Esophagus squamous epithelium (tissue), 5 donors: ENCODE results near the gene ATR. TPM values are rescaled to one million over a fixed set of nuclear protein-coding genes. Genes with fewer than 3 reads are reported as not detected.

Experiments used
- DNase-seq: peaks from one replicate; lab custom pipeline; 2025; lab: John Stamatoyannopoulos, UW
- H3K27ac ChIP-seq, 4 donors: fragments of 200-600 bp; sonication (generic); one replicate each; pipeline ENCODE4 v1.5.1; 2016 to 2019; ENCODE audit warnings: mild to moderate bottlenecking in 1 of 4
- H3K27me3 ChIP-seq, 4 donors: fragments of 200-600 bp; sonication (generic); 1 replicate in 3 of 4; 2 replicates in 1 of 4; pipeline versions ENCODE4 v1.5.1 to v1.6.0; 2017 to 2021; ENCODE audit warnings: antibody characterized with exemption in 1 of 4
- H3K36me3 ChIP-seq, 3 donors: fragments of 200-600 bp; sonication (generic); one replicate each; pipeline ENCODE4 v1.5.1; 2016 to 2019
- H3K4me1 ChIP-seq, 3 donors: fragments of 200-600 bp; sonication (generic); one replicate each; pipeline ENCODE4 v1.5.1; 2017 to 2019
- H3K4me3 ChIP-seq, 4 donors: fragments of 200-600 bp; sonication (generic); 1 replicate in 3 of 4; 2 replicates in 1 of 4; pipeline ENCODE4 v1.5.1; 2016 to 2019; ENCODE audit warnings: mild to moderate bottlenecking in 2 of 4, moderate library complexity in 1 of 4
- H3K9me3 ChIP-seq, 3 donors: fragments of 200-600 bp; sonication (generic); one replicate each; pipeline ENCODE4 v1.5.1; 2016 to 2019
- POLR2A ChIP-seq, 4 donors: fragments of 450-650 bp; IDR thresholded peaks; one replicate each; pipeline ENCODE4 v1.6.1; 2017; ENCODE audit warnings: antibody characterized with exemption in 4 of 4, mild to moderate bottlenecking in 4 of 4, moderate library complexity in 3 of 4
- WGBS, 2 donors: methylation state at CpG; one replicate each; pipeline ENCODE4 v1.1.5; 2018; 5-methylcytosine and 5-hydroxymethylcytosine counted together
- intact Hi-C: fragments of 100-400 bp; cut with DNase I; formaldehyde crosslinking; loops from one replicate; pipeline ENCODE4 v1.15.0; 2022
- total RNA-seq, 4 donors: library from RNA; depleted of rRNA; stranded (reverse); fragments of >200 nt; gene quantifications; one replicate each; pipeline ENCODE4 v1.1.0, GENCODE V29; 2016
- TF ChIP-seq, protein P1 (sequence below), 6 experiments: fragments of 450-650 bp in 4 of 6; fragments of 200-600 bp in 2 of 6; sonication (generic) in 2 of 6; IDR thresholded peaks; one replicate each; pipeline ENCODE4 v1.5.1; 2016 to 2019; ENCODE audit warnings: antibody characterized with exemption in 6 of 6, mild to moderate bottlenecking in 4 of 6, moderate library complexity in 4 of 6
- donor health status: DM: yes; HTN: yes; CAD: no.

ATR gene
- total RNA-seq, 4 donors from 2014 or later, result 18.3 to 28.4 (median 19.9) TPM

DNA sequence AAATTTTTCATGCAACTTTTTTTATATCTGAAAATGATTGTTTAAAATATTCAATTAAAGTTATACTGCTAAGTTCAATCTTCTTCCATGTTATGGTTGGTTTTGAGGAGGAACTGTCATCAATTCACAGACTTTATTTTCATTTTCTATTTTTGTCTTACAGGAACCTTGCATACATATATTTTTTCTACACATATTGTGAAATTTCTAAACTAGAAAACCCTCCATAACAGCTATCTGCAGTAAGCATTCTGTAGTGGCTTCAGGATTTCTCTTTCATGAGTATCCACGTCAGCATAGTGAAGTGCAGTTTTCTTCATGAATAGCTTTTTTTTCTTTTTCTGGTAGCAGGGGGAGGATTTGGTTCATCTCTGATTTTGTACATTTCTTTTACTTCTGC lies 48.2 kb downstream of the ATR start:
- H3K27ac ChIP-seq, result no peak overlapping the region
- no peaks in the 10 kb centered on the region for H3K4me1 ChIP-seq
- 84 to 88% methylated on average over 1 of the region's 1 CpG for WGBS, 2 donors
- no peaks in the 10 kb centered on the region for H3K9me3 ChIP-seq
- intact Hi-C loops, result no loop called here
- no peak for DNase-seq
- TF ChIP-seq, protein P1, sequence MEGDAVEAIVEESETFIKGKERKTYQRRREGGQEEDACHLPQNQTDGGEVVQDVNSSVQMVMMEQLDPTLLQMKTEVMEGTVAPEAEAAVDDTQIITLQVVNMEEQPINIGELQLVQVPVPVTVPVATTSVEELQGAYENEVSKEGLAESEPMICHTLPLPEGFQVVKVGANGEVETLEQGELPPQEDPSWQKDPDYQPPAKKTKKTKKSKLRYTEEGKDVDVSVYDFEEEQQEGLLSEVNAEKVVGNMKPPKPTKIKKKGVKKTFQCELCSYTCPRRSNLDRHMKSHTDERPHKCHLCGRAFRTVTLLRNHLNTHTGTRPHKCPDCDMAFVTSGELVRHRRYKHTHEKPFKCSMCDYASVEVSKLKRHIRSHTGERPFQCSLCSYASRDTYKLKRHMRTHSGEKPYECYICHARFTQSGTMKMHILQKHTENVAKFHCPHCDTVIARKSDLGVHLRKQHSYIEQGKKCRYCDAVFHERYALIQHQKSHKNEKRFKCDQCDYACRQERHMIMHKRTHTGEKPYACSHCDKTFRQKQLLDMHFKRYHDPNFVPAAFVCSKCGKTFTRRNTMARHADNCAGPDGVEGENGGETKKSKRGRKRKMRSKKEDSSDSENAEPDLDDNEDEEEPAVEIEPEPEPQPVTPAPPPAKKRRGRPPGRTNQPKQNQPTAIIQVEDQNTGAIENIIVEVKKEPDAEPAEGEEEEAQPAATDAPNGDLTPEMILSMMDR (IDR thresholded peaks at IDR 0.05), result no peak
- no peak for TF ChIP-seq POLR2A (IDR thresholded peaks at IDR 0.05)
- no peak overlapping the region for H3K4me3 ChIP-seq
- H3K36me3 ChIP-seq, result peaks cover 0 to 49% (median 8%) of the 10 kb centered on the region in 3 donors
- no peaks in the 10 kb centered on the region for H3K27me3 ChIP-seq

DNA sequence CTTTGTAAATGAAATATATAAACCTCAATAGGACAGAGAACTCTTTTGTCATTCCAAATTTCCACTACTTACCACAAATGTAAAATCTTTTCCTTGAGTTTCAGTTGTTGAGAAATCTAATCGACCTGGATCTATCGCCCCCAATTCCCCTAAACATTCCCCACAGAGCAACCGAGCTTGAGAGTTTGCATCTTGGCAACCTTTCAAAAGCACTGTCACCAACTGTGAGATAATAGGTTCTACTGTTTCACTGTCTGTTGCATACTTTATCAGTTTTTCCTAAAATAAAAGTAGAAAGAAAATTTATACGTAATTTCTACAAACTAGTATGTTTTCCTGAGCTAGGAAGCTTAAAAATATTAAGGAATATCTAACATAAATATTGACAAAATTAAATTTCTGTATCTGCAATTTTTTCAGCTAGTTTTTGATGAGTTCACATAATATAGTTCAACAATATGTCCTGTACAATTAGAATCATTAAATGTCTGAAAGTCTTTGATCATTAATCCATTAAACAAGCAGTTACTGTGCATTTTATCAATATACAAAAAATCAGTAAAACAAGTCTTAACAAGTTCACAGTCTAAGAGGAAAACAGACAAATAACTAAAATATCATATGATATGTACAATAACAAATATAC lies 54.5 kb downstream of the ATR start:
- intact Hi-C loops, result no loop called here
- Histone ChIP-seq H3K36me3 (peaks cover 0 to 61% (median 0%) of the 10 kb centered on the region in 3 donors), H3K27me3 (no peaks in the 10 kb centered on the region), H3K4me3 (no peak overlapping the region), H3K4me1 (no peaks in the 10 kb centered on the region), H3K27ac (no peak overlapping the region), H3K9me3 (no peaks in the 10 kb centered on the region)
- no peak for TF ChIP-seq POLR2A (IDR thresholded peaks at IDR 0.05)
- TF ChIP-seq, protein P1 (IDR thresholded peaks at IDR 0.05), result no peak
- 88% methylated on average over 4 of the region's 4 CpGs for WGBS, 2 donors
- DNase-seq, result no peak

DNA sequence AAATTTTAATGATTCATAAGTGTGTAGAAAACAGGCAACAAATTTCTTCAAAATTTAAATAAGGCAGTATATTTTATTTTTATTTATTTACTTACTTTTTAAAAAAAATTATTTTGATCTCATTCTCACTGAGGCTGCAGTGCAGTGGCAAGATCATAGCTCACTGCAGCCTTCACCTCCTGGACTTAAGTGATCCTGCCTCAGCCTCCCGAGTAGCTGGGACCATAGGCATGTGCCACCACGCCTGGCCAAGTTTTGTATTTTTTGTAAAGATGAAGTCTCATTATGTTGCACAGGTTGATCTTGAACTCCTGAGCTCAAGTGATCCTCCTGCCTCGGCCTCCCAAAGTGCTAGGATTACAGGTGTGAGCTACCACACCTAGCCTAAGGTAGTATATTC lies 69.5 kb downstream of the ATR start:
- Histone ChIP-seq H3K27ac (no peak overlapping the region), H3K27me3 (no peaks in the 10 kb centered on the region), H3K36me3 (peaks cover 0 to 96% (median 10%) of the 10 kb centered on the region in 3 donors), H3K9me3 (no peaks in the 10 kb centered on the region), H3K4me1 (no peaks in the 10 kb centered on the region), H3K4me3 (no peak overlapping the region)
- intact Hi-C loops, result no loop called here
- TF ChIP-seq, protein P1 (IDR thresholded peaks at IDR 0.05), result no peak
- no peak for TF ChIP-seq POLR2A (IDR thresholded peaks at IDR 0.05)
- WGBS, 2 donors, result 93 to 98% methylated on average over 3 of the region's 3 CpGs
- no peak for DNase-seq

DNA sequence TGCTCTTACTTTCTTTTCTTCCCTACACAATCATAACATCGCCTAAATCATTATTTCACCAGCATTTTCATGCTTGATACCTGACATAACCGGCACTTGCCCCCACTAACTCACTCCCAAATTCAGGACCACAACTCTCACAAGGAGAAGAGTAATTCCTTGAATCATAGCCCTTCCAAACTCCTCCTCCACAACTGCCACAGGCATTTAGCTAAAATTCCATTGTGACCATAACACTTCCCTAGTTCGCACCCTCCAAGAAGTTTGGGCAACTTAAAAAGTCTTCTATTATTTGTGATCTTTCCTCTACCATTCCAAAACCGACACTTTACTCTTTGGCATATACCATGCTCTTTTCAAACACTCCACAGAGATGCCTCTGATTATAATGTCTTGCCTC lies 71.3 kb downstream of the ATR start:
- WGBS, 2 donors, result 94 to 95% methylated on average over 4 of the region's 4 CpGs
- TF ChIP-seq POLR2A (IDR thresholded peaks at IDR 0.05), result no peak
- TF ChIP-seq, protein P1 (IDR thresholded peaks at IDR 0.05), result no peak
- no peak for DNase-seq

DNA sequence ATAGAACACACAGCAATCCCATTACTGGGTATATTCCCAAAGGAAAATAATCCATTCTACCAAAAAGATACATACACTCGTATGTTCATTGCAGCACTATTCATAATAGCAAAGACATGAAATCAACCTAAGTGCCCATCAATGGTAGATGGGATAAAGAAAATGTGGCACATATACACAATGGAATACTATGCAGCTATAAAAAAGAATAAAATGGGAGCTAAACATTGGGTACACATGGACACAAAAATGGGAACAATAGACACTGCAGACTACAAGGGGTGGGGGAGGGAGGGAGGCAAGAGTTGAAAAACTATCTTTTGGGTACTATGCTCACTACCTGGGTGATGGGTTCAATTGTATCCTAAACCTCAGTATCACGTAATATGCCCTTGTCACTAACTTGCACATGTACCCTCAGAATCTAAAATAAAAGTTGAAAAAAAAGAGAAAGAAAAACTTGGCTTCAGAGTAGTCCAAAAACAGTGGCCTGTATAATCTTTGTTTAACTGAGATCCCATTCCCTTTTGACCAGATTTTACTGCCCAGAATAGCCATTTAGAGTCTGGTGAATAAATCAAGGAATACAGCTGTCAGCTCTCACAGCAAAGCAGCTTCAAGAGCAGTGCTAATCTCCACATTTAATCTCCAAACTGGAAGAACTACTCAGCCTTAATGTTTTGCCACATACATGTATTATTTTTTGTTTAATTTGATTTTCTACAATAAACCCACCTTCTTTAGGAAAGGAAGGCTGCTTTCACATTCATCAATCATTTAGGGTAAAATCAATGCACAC lies 76.1 kb downstream of the ATR start:
- H3K27ac ChIP-seq, result no peak overlapping the region
- 97 to 98% methylated on average over 2 of the region's 2 CpGs for WGBS, 2 donors
- no peaks in the 10 kb centered on the region for H3K4me1 ChIP-seq
- DNase-seq, result no peak
- no peak overlapping the region for H3K4me3 ChIP-seq
- no peak for TF ChIP-seq POLR2A (IDR thresholded peaks at IDR 0.05)
- TF ChIP-seq, protein P1 (IDR thresholded peaks at IDR 0.05), result no peak
- peaks cover 0 to 84% (median 4%) of the 10 kb centered on the region in 3 donors for H3K36me3 ChIP-seq
- no peaks in the 10 kb centered on the region for H3K9me3 ChIP-seq
- intact Hi-C loops, result no loop called here
- H3K27me3 ChIP-seq, result no peaks in the 10 kb centered on the region

More for the DNA sequence above, 71.3 kb downstream of the ATR start:
- no peaks in the 10 kb centered on the region for H3K27me3 ChIP-seq
- no peaks in the 10 kb centered on the region for H3K9me3 ChIP-seq
- peaks cover 0 to 93% (median 7%) of the 10 kb centered on the region in 3 donors for H3K36me3 ChIP-seq
- H3K27ac ChIP-seq, result no peak overlapping the region
- no peaks in the 10 kb centered on the region for H3K4me1 ChIP-seq
- intact Hi-C loops, result no loop called here
- H3K4me3 ChIP-seq, result no peak overlapping the region
